CD4-positive, CD25-positive, alpha-beta regulatory T cell (primary cell): ENCODE data around the gene PIM1. TPM values are rescaled to one million over a fixed set of nuclear protein-coding genes. Genes with fewer than 3 reads are reported as not detected.
"Not testable (repeated sequence)": the region's sequence is repeated elsewhere in the genome, so short reads cannot be mapped to it uniquely, and the experiment has no call there.

Source experiments
- ATAC-seq, 2 donors: fragments of 150-1000 bp; cut with Tn5 transposase; one replicate each; pipeline ENCODE4 v1.10.0; 2021; ENCODE audit warnings: low read depth in 2 of 2, moderate number of reproducible peaks in 2 of 2, moderate library complexity in 1 of 2
- DNase-seq, 3 donors: peaks; one replicate each; pipeline versions ENCODE4 v3.0.0 to v3.0.0-alpha.2; 2012 to 2022; ENCODE audit warnings: mixed read lengths in 1 of 3
- H3K27ac ChIP-seq: one replicate; pipeline ENCODE4 v1.7.0; 2013; ENCODE audit warnings: mild to moderate bottlenecking, low read length; ENCODE audit not compliant: insufficient read depth, poor library complexity, severe bottlenecking
- H3K27me3 ChIP-seq: one replicate; pipeline ENCODE4 v1.7.0; 2013; ENCODE audit warnings: low read length; ENCODE audit not compliant: control insufficient read depth, insufficient read depth
- H3K36me3 ChIP-seq: one replicate; pipeline ENCODE4 v1.7.0; 2013; ENCODE audit warnings: mild to moderate bottlenecking, low read length, moderate library complexity; ENCODE audit not compliant: control insufficient read depth, insufficient read depth
- H3K4me1 ChIP-seq: 2 replicates; pipeline ENCODE4 v1.7.0; 2013; ENCODE audit warnings: mild to moderate bottlenecking, low read length; ENCODE audit not compliant: insufficient read depth, control insufficient read depth, poor library complexity, severe bottlenecking
- H3K4me3 ChIP-seq: one replicate; pipeline ENCODE4 v1.7.0; 2013; ENCODE audit warnings: low read depth, mild to moderate bottlenecking, low read length, moderate library complexity
- H3K9me3 ChIP-seq, 2 experiments: 1 replicate in 1 of 2; 2 replicates in 1 of 2; pipeline ENCODE4 v1.7.0; 2013; ENCODE audit warnings: low read length in 2 of 2, mild to moderate bottlenecking in 1 of 2, moderate library complexity in 1 of 2; ENCODE audit not compliant: control insufficient read depth in 2 of 2
- H3K27ac Mint-ChIP-seq, 3 donors: one replicate each; pipeline ENCODE4 v1.8.0; 2020 to 2022; ENCODE audit warnings: mild to moderate bottlenecking in 3 of 3, mixed read lengths in 3 of 3, moderate library complexity in 2 of 3
- H3K27me3 Mint-ChIP-seq: one replicate; pipeline ENCODE4 v1.8.0; 2022; ENCODE audit warnings: mild to moderate bottlenecking, mixed read lengths
- H3K36me3 Mint-ChIP-seq: one replicate; pipeline ENCODE4 v1.8.0; 2020; ENCODE audit warnings: mixed read lengths
- H3K4me1 Mint-ChIP-seq, 4 donors: one replicate each; pipeline ENCODE4 v1.8.0; 2020 to 2022; ENCODE audit warnings: mixed read lengths in 4 of 4, mild to moderate bottlenecking in 1 of 4
- H3K4me3 Mint-ChIP-seq, 4 donors: one replicate each; pipeline ENCODE4 v1.8.0; 2020 to 2022; ENCODE audit warnings: mild to moderate bottlenecking in 4 of 4, mixed read lengths in 4 of 4, moderate library complexity in 3 of 4
- H3K9me3 Mint-ChIP-seq, 7 donors: one replicate each; pipeline ENCODE4 v1.8.0; 2020 to 2022; ENCODE audit warnings: mixed read lengths in 7 of 7, mild to moderate bottlenecking in 3 of 7, moderate library complexity in 2 of 7
- polyA plus RNA-seq, 4 donors: library from polyadenylated mRNA; unstranded; fragments of 300-500 nt; fragmentation: Illumina TruSeq; gene quantifications; one replicate each; pipeline ENCODE4 v1.2.3, GENCODE V29; 2021
- total RNA-seq: library from RNA; stranded (reverse); gene quantifications from one replicate; pipeline ENCODE4 v1.2.3, GENCODE V29; 2022

The PIM1 gene
- total and polyA plus RNA-seq, 5 donors from 2014 or later = 105 to 161 (median 130) TPM

- peaks cover 13% of the 10 kb centered on the region for H3K36me3 Mint-ChIP-seq
- not testable (repeated sequence) for H3K4me3 ChIP-seq, H3K27me3 Mint-ChIP-seq, H3K36me3 ChIP-seq, ATAC-seq, H3K9me3 Mint-ChIP-seq, H3K27me3 ChIP-seq, DNase-seq, H3K9me3 ChIP-seq, H3K27ac ChIP-seq, H3K4me3 Mint-ChIP-seq
- H3K4me1 ChIP-seq = peaks cover 53% of the 10 kb centered on the region
- H3K27ac Mint-ChIP-seq = peak overlapping the region in 2 of 3 donors; percentile 42 to 90
- peaks cover 18 to 72% (median 39%) of the 10 kb centered on the region in 4 donors for H3K4me1 Mint-ChIP-seq
These were observed 10.7 kb downstream of the PIM1 start for GRCh38 chr6:37180610-37181009.

- ATAC-seq = peak; percentile 99
- Mint-ChIP-seq H3K36me3 (peaks cover 3% of the 10 kb centered on the region), H3K27ac (peak overlapping the region; percentile 77 to 91 (median 91)), H3K27me3 (no peaks in the 10 kb centered on the region), H3K9me3 (no peaks in the 10 kb centered on the region), H3K4me1 (peaks cover 7 to 72% (median 23%) of the 10 kb centered on the region in 4 donors), H3K4me3 (peak overlapping the region; percentile 68 to 86 (median 72))
- DNase-seq = peak in 2 of 3 donors; percentile 70 to 98
- Histone ChIP-seq H3K27ac (peak overlapping the region; percentile 70), H3K4me1 (peaks cover 43% of the 10 kb centered on the region), H3K36me3 (no peaks in the 10 kb centered on the region), H3K27me3 (no peaks in the 10 kb centered on the region), H3K9me3 (no peaks in the 10 kb centered on the region), H3K4me3 (peak overlapping the region; percentile 57)
These were observed 13.0 kb downstream of the PIM1 start for GRCh38 chr6:37182736-37183590.

- Mint-ChIP-seq H3K4me3 (peak overlapping the region; percentile 47 to 81 (median 58)), H3K27ac (peak overlapping the region; percentile 60 to 87 (median 60)), H3K4me1 (peaks cover 4 to 70% (median 19%) of the 10 kb centered on the region in 4 donors)
- peaks cover 37% of the 10 kb centered on the region for H3K4me1 ChIP-seq
- not testable (repeated sequence) for H3K36me3 Mint-ChIP-seq, H3K4me3 ChIP-seq, H3K27me3 Mint-ChIP-seq, H3K27me3 ChIP-seq, H3K27ac ChIP-seq, H3K9me3 Mint-ChIP-seq, H3K36me3 ChIP-seq, DNase-seq, ATAC-seq, H3K9me3 ChIP-seq
These were observed 16.2 kb downstream of the PIM1 start for GRCh38 chr6:37185949-37186720.

- Mint-ChIP-seq H3K36me3 (peaks cover 3% of the 10 kb centered on the region), H3K9me3 (no peaks in the 10 kb centered on the region), H3K27me3 (no peaks in the 10 kb centered on the region), H3K4me1 (peaks cover 6 to 64% (median 15%) of the 10 kb centered on the region in 4 donors), H3K4me3 (peak overlapping the region in 3 of 4 donors; percentile 39 to 64 (median 58)), H3K27ac (peak overlapping the region; percentile 41 to 91 (median 81))
- ATAC-seq (no peak), DNase-seq (peak in 1 of 3 donors; percentile 55)
- Histone ChIP-seq H3K4me1 (peaks cover 24% of the 10 kb centered on the region), H3K27ac (peak overlapping the region; percentile 23), H3K27me3 (no peaks in the 10 kb centered on the region), H3K4me3 (no peak overlapping the region), H3K36me3 (no peaks in the 10 kb centered on the region), H3K9me3 (no peaks in the 10 kb centered on the region)
These were observed 17.5 kb downstream of the PIM1 start for GRCh38 chr6:37187321-37188022.

- DNase-seq (no peak), ATAC-seq (no peak)
- Histone ChIP-seq H3K27me3 (no peaks in the 10 kb centered on the region), H3K36me3 (no peaks in the 10 kb centered on the region), H3K9me3 (no peaks in the 10 kb centered on the region), H3K4me1 (peaks cover 8% of the 10 kb centered on the region), H3K27ac (no peak overlapping the region), H3K4me3 (no peak overlapping the region)
- Mint-ChIP-seq H3K27ac (peak overlapping the region in 1 of 3 donors; percentile 32), H3K36me3 (peaks cover 3% of the 10 kb centered on the region), H3K9me3 (no peaks in the 10 kb centered on the region), H3K27me3 (no peaks in the 10 kb centered on the region), H3K4me3 (no peak overlapping the region), H3K4me1 (peaks cover 9 to 59% (median 15%) of the 10 kb centered on the region in 4 donors)
These were observed 19.1 kb downstream of the PIM1 start for GRCh38 chr6:37188962-37189510.

GRCh38 chr6:37190159-37190535 is 20.2 kb downstream of the PIM1 start:
- Mint-ChIP-seq H3K27ac (peak overlapping the region in 1 of 3 donors; percentile 71), H3K4me1 (peaks cover 9 to 58% (median 20%) of the 10 kb centered on the region in 4 donors), H3K27me3 (no peaks in the 10 kb centered on the region), H3K36me3 (peaks cover 3% of the 10 kb centered on the region), H3K9me3 (no peaks in the 10 kb centered on the region), H3K4me3 (no peak overlapping the region)
- Histone ChIP-seq H3K4me1 (peaks cover 6% of the 10 kb centered on the region), H3K9me3 (no peaks in the 10 kb centered on the region), H3K27ac (no peak overlapping the region), H3K36me3 (no peaks in the 10 kb centered on the region), H3K27me3 (no peaks in the 10 kb centered on the region), H3K4me3 (no peak overlapping the region)
- DNase-seq (no peak), ATAC-seq (no peak)

GRCh38 chr6:37192666-37193065 is 22.7 kb downstream of the PIM1 start:
- ATAC-seq (no peak), DNase-seq (no peak)
- Histone ChIP-seq H3K27me3 (no peaks in the 10 kb centered on the region), H3K36me3 (no peaks in the 10 kb centered on the region), H3K4me3 (no peak overlapping the region), H3K27ac (no peak overlapping the region), H3K9me3 (no peaks in the 10 kb centered on the region), H3K4me1 (no peaks in the 10 kb centered on the region)
- H3K9me3 Mint-ChIP-seq = no peaks in the 10 kb centered on the region
- H3K36me3 Mint-ChIP-seq = no peaks in the 10 kb centered on the region
- H3K4me1 Mint-ChIP-seq = peaks cover 5 to 36% (median 14%) of the 10 kb centered on the region in 4 donors
- H3K27ac Mint-ChIP-seq = no peak overlapping the region
- peak overlapping the region in 1 of 4 donors; percentile 19 for H3K4me3 Mint-ChIP-seq
- no peaks in the 10 kb centered on the region for H3K27me3 Mint-ChIP-seq
